Psoas muscle (tissue), 8 donors: ENCODE measurements around the gene BPI. TPM values are rescaled to one million over a fixed set of nuclear protein-coding genes. Genes with fewer than 3 reads are reported as not detected.

ENCODE experiments used
- ATAC-seq, 4 donors: fragments of 200-7000 bp; cut with Tn5 transposase; one replicate each; pipeline ENCODE4 v1.9.1; 2020; ENCODE audit warnings: moderate library complexity in 3 of 4, mild to moderate bottlenecking in 2 of 4
- DNase-seq, 2 donors: peaks; one replicate each; pipeline ENCODE4 v3.0.0-alpha.2; 2020
- H3K27ac ChIP-seq: fragments of 200-600 bp; one replicate; pipeline ENCODE4 v1.8.0; 2022
- H3K27me3 ChIP-seq, 3 donors: fragments of 200-600 bp in 1 of 3; one replicate each; pipeline versions ENCODE4 v1.6.1 to v1.8.0; 2013 to 2022; ENCODE audit warnings: low read length in 2 of 3, mild to moderate bottlenecking in 2 of 3, moderate library complexity in 1 of 3; ENCODE audit not compliant: insufficient read depth in 3 of 3
- H3K36me3 ChIP-seq, 2 donors: fragments of 200-600 bp in 1 of 2; one replicate each; pipeline versions ENCODE4 v1.6.1 to v1.8.0; 2013 to 2022; ENCODE audit warnings: low read depth in 1 of 2, mild to moderate bottlenecking in 1 of 2, moderate library complexity in 1 of 2; ENCODE audit not compliant: insufficient read depth in 1 of 2
- H3K4me1 ChIP-seq: fragments of 200-600 bp; one replicate; pipeline ENCODE4 v1.8.0; 2022
- H3K4me3 ChIP-seq: fragments of 200-600 bp; one replicate; pipeline ENCODE4 v1.8.0; 2022; ENCODE audit warnings: mild to moderate bottlenecking
- H3K9me3 ChIP-seq: fragments of 200-600 bp; one replicate; pipeline ENCODE4 v1.8.0; 2022
- WGBS, 3 donors: extraction: QIAGEN DNeasy Blood & Tissue Kit; methylation state at CpG; one replicate each; pipeline versions ENCODE4 v1.1.6 to v1.1.7; 2013; 5-methylcytosine and 5-hydroxymethylcytosine counted together
- intact Hi-C, 2 donors: fragments of 100-400 bp; cut with DNase I; formaldehyde crosslinking; loops; one replicate each; pipeline versions ENCODE4 v1.11.0 to v1.14.2; 2022
- polyA plus RNA-seq, 3 donors: library from polyadenylated mRNA; stranded (reverse); fragments of 200-250 nt; gene quantifications; one replicate each; pipeline ENCODE4 v1.2.3, GENCODE V29; 2013
- total RNA-seq, 4 donors: library from RNA; stranded (reverse); fragmentation: NEBNext Ultra II Directional in 2 of 4; extraction: Animal tissue kit (Norgen Biotek cat#: 25700) in 2 of 4; gene quantifications; one replicate each; pipeline versions ENCODE4 v1.2.1 to v1.2.4, GENCODE V29; 2021 to 2023
- TF ChIP-seq, protein P1 (sequence below): fragments of 200-600 bp; IDR thresholded peaks from one replicate; pipeline ENCODE4 v1.8.0; 2022; ENCODE audit warnings: antibody characterized with exemption
- donor health status: healthy with polysubstance abuse.
- donor health status: DM: no; HTN: no; CAD: no; lungs with moderate emphysema.
- donor health status: Bipolar disorder and iron deficiency.
- donor health status: healthy.
- donor health status: DM: yes; HTN: yes; CAD: no.
- donor health status: DM: no; HTN: no; CAD: no.
- donor health status: DM: no; HTN: no; CAD: no.
- donor health status: DM: yes; HTN: yes; CAD: no.

BPI gene
- total and polyA plus RNA-seq, 7 donors: 0.06 to 0.49 (median 0.41) TPM; not detected in 4

- Histone ChIP-seq H3K27me3 (peaks cover 0 to 12% (median 0%) of the 10 kb centered on the region in 3 donors), H3K4me3 (no peak overlapping the region), H3K27ac (no peak overlapping the region), H3K9me3 (no peaks in the 10 kb centered on the region), H3K36me3 (no peaks in the 10 kb centered on the region), H3K4me1 (no peaks in the 10 kb centered on the region)
- 1 to 3% (median 1%) methylated on average over 5 of the region's 5 CpGs for WGBS, 3 donors
- peak; percentile 56 to 70 (median 60) for ATAC-seq
- intact Hi-C loops: loop anchor here in 1 of 2 donors (2.0 kb wide), 1 partner anchor 93 kb away; no protein-coding TSS in a partner anchor
- DNase-seq: no peak
- TF ChIP-seq, protein P1, sequence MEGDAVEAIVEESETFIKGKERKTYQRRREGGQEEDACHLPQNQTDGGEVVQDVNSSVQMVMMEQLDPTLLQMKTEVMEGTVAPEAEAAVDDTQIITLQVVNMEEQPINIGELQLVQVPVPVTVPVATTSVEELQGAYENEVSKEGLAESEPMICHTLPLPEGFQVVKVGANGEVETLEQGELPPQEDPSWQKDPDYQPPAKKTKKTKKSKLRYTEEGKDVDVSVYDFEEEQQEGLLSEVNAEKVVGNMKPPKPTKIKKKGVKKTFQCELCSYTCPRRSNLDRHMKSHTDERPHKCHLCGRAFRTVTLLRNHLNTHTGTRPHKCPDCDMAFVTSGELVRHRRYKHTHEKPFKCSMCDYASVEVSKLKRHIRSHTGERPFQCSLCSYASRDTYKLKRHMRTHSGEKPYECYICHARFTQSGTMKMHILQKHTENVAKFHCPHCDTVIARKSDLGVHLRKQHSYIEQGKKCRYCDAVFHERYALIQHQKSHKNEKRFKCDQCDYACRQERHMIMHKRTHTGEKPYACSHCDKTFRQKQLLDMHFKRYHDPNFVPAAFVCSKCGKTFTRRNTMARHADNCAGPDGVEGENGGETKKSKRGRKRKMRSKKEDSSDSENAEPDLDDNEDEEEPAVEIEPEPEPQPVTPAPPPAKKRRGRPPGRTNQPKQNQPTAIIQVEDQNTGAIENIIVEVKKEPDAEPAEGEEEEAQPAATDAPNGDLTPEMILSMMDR: peak; percentile 59
Measured at GRCh38 chr20:38321959-38322598, 18.1 kb downstream of the BPI start.

DNA sequence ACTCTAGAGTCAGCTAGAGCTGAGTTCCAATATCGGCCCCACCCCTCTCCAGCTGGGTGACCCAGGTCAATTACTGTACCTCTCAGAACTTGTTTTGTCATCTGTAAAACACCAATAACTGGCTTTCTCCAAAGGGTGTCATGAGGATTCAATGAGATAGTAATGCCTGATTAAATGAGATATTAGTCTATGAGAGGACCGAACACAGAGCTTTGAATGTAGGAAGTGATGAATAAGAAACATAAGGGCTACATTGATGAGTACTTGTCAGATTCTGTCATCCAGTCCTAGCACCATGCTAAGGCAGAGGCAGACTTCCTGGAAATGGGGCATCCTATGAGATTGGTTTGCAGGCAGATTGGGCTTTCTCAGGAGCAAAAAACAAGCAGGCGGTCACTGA, 20.2 kb downstream of the BPI start:
- H3K27me3 ChIP-seq: peaks cover 0 to 12% (median 0%) of the 10 kb centered on the region in 3 donors
- no peaks in the 10 kb centered on the region for H3K9me3 ChIP-seq
- 88 to 93% (median 91%) methylated on average over 3 of the region's 3 CpGs for WGBS, 3 donors
- H3K4me3 ChIP-seq: no peak overlapping the region
- ATAC-seq (no peak), DNase-seq (no peak)
- no peaks in the 10 kb centered on the region for H3K36me3 ChIP-seq
- intact Hi-C loops: no loop called here
- no peak overlapping the region for H3K27ac ChIP-seq
- no peaks in the 10 kb centered on the region for H3K4me1 ChIP-seq
- TF ChIP-seq, protein P1: no peak

GRCh38 chr20:38325167-38325566, 21.2 kb downstream of the BPI start:
- TF ChIP-seq, protein P1: no peak
- Histone ChIP-seq H3K4me1 (no peaks in the 10 kb centered on the region), H3K27ac (no peak overlapping the region), H3K4me3 (no peak overlapping the region), H3K9me3 (no peaks in the 10 kb centered on the region), H3K27me3 (peaks cover 0 to 2% (median 0%) of the 10 kb centered on the region in 3 donors), H3K36me3 (no peaks in the 10 kb centered on the region)
- DNase-seq (no peak), ATAC-seq (no peak)
- intact Hi-C loops: no loop called here
- 62 to 77% (median 72%) methylated on average over 3 of the region's 3 CpGs for WGBS, 3 donors

DNA sequence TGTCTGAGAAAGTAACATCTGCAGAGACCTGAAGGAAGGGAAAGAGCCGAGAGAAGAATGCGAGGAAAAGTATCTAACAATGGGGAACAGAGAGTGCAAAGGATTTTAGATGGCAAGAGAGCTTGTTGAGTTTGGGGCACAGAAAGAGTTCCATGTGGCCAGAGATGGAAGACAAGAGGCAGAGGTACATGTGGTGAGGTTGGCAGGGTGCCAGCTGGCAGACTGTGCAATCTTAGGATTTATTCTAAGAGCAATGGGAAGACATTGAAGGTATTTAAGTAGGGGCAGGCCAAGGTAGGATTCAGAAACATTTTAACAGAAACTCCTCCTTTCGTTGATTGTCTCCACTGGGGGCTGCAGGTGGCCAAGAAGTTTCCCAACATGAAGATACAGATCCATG, 21.9 kb downstream of the BPI start:
- intact Hi-C loops: no loop called here
- H3K4me3 ChIP-seq: no peak overlapping the region
- H3K27me3 ChIP-seq: no peaks in the 10 kb centered on the region
- no peaks in the 10 kb centered on the region for H3K36me3 ChIP-seq
- DNase-seq: no peak
- WGBS, 3 donors: 69 to 87% (median 83%) methylated on average over 3 of the region's 3 CpGs
- ATAC-seq: no peak
- H3K4me1 ChIP-seq: no peaks in the 10 kb centered on the region
- no peak overlapping the region for H3K27ac ChIP-seq
- H3K9me3 ChIP-seq: no peaks in the 10 kb centered on the region
- TF ChIP-seq, protein P1: no peak

- Histone ChIP-seq H3K27me3 (no peaks in the 10 kb centered on the region), H3K9me3 (no peaks in the 10 kb centered on the region), H3K36me3 (no peaks in the 10 kb centered on the region), H3K27ac (no peak overlapping the region), H3K4me3 (no peak overlapping the region), H3K4me1 (no peaks in the 10 kb centered on the region)
- DNase-seq (no peak), ATAC-seq (no peak)
- TF ChIP-seq, protein P1: no peak
- 91% methylated on average over 7 of the region's 7 CpGs for WGBS, 3 donors
- intact Hi-C loops: no loop called here
Measured at GRCh38 chr20:38326309-38326708, 22.4 kb downstream of the BPI start.
